CD4-positive, alpha-beta T cell (primary cell): ENCODE results near the gene ZBTB20. TPM values are rescaled to one million over a fixed set of nuclear protein-coding genes. Genes with fewer than 3 reads are reported as not detected.

Source experiments
- ATAC-seq: fragments of 200-7000 bp; cut with Tn5 transposase; one replicate; pipeline ENCODE4 v1.10.0; 2022; ENCODE audit warnings: mild to moderate bottlenecking; ENCODE audit not compliant: poor library complexity
- CTCF ChIA-PET: fragments of 350-600 bp; sonication (Branson Sonifier 250); formaldehyde crosslinking; loops from one replicate; lab custom pipeline; 2021; ENCODE audit warnings: antibody characterized with exemption, inconsistent platforms; lab: Charles Lee
- POLR2A ChIA-PET: fragments of 350-600 bp; sonication (Branson Sonifier 250); formaldehyde crosslinking; loops from one replicate; lab custom pipeline; 2021; ENCODE audit warnings: antibody characterized with exemption, inconsistent platforms; lab: Charles Lee
- DNase-seq, 14 experiments: peaks; one replicate each; pipeline ENCODE4 v3.0.0-alpha.2; 2013 to 2020; ENCODE audit warnings: mixed read lengths in 2 of 14
- H3K27ac ChIP-seq, 2 donors: one replicate each; pipeline versions ENCODE4 v1.5.1 to v1.7.0; 2013; ENCODE audit warnings: low read length in 2 of 2, low read depth in 1 of 2, mild to moderate bottlenecking in 1 of 2
- H3K27me3 ChIP-seq, 2 experiments: 1 replicate in 1 of 2; 2 replicates in 1 of 2; pipeline versions ENCODE4 v1.6.1 to v1.7.0; 2013; ENCODE audit warnings: low read length in 2 of 2, control low read depth in 1 of 2, mild to moderate bottlenecking in 1 of 2, moderate library complexity in 1 of 2; ENCODE audit not compliant: insufficient read depth in 2 of 2, control insufficient read depth in 1 of 2
- H3K36me3 ChIP-seq: one replicate; pipeline ENCODE4 v1.6.1; 2013; ENCODE audit warnings: low read length, control low read depth; ENCODE audit not compliant: insufficient read depth
- H3K4me1 ChIP-seq: one replicate; pipeline ENCODE4 v1.6.1; 2013; ENCODE audit warnings: low read length, control low read depth; ENCODE audit not compliant: insufficient read depth
- H3K4me3 ChIP-seq: one replicate; pipeline ENCODE4 v1.5.1; 2013; ENCODE audit warnings: mild to moderate bottlenecking, low read length, moderate library complexity
- H3K9me3 ChIP-seq, 2 experiments: 1 replicate in 1 of 2; 2 replicates in 1 of 2; pipeline versions ENCODE4 v1.6.1 to v1.7.0; 2013; ENCODE audit warnings: low read length in 2 of 2, mild to moderate bottlenecking in 2 of 2, control low read depth in 1 of 2, moderate library complexity in 1 of 2; ENCODE audit not compliant: control insufficient read depth in 1 of 2, insufficient read depth in 1 of 2
- H3K27ac Mint-ChIP-seq: one replicate; pipeline ENCODE4 v1.8.0; 2020; ENCODE audit warnings: mixed read lengths
- H3K27me3 Mint-ChIP-seq: one replicate; pipeline ENCODE4 v1.8.0; 2021; ENCODE audit warnings: mixed read lengths
- H3K36me3 Mint-ChIP-seq: one replicate; pipeline ENCODE4 v1.8.0; 2021; ENCODE audit warnings: low read depth, mixed read lengths
- H3K4me1 Mint-ChIP-seq: one replicate; pipeline ENCODE4 v1.8.0; 2021; ENCODE audit warnings: low read depth, mixed read lengths
- H3K4me3 Mint-ChIP-seq: one replicate; pipeline ENCODE4 v1.8.0; 2020; ENCODE audit warnings: mild to moderate bottlenecking, mixed read lengths
- H3K9me3 Mint-ChIP-seq: one replicate; pipeline ENCODE4 v1.8.0; 2020; ENCODE audit warnings: mixed read lengths
- CTCF ChIP-seq: fragments of 200-600 bp; IDR thresholded peaks from one replicate; pipeline ENCODE4 v1.8.0; 2022; ENCODE audit warnings: antibody characterized with exemption, mild to moderate bottlenecking
- intact Hi-C, 2 experiments: fragments of 100-400 bp; cut with DNase I in 1 of 2; cut with micrococcal nuclease in 1 of 2; formaldehyde crosslinking; loops; one replicate each; pipeline versions ENCODE4 v1.15.1 to v1.9.0; 2023 to 2025; cut with DNase I, micrococcal nuclease
- total RNA-seq, 174 experiments: library from RNA in 2 of 174; stranded (reverse) in 2 of 174; gene quantifications; one replicate each; pipeline ENCODE4 v1.2.3 and lab custom pipeline; 2021 to 2026

ZBTB20 gene
- total RNA-seq, 2 experiments from 2014 or later: 41.6 to 47.4 TPM

- ChIA-PET POLR2A (no interaction called here), CTCF (no interaction called here)
- Histone ChIP-seq H3K4me3 (no peak overlapping the region), H3K36me3 (no peaks in the 10 kb centered on the region), H3K27me3 (no peaks in the 10 kb centered on the region), H3K4me1 (no peaks in the 10 kb centered on the region), H3K9me3 (no peaks in the 10 kb centered on the region), H3K27ac (no peak overlapping the region)
- no peak overlapping the region for H3K4me3 Mint-ChIP-seq
- intact Hi-C loops: no loop called here
- TF ChIP-seq CTCF: no peak
- DNase-seq (no peak), ATAC-seq (no peak)
- no peak overlapping the region for H3K27ac Mint-ChIP-seq
- no peaks in the 10 kb centered on the region for H3K9me3 Mint-ChIP-seq
- H3K4me1 Mint-ChIP-seq: peaks cover 34% of the 10 kb centered on the region
- H3K36me3 Mint-ChIP-seq: peaks cover 24% of the 10 kb centered on the region
- no peaks in the 10 kb centered on the region for H3K27me3 Mint-ChIP-seq
Measured at GRCh38 chr3:114804099-114804498, 343.0 kb downstream of the ZBTB20 start.

GRCh38 chr3:114803042-114803695 lies 343.9 kb downstream of the ZBTB20 start:
- ATAC-seq (no peak), DNase-seq (no peak)
- H3K27me3 Mint-ChIP-seq: no peaks in the 10 kb centered on the region
- ChIA-PET POLR2A (no interaction called here), CTCF (no interaction called here)
- H3K27ac Mint-ChIP-seq: no peak overlapping the region
- H3K9me3 Mint-ChIP-seq: no peaks in the 10 kb centered on the region
- no peaks in the 10 kb centered on the region for H3K36me3 ChIP-seq
- H3K4me3 Mint-ChIP-seq: no peak overlapping the region
- peaks cover 35% of the 10 kb centered on the region for H3K4me1 Mint-ChIP-seq
- no peaks in the 10 kb centered on the region for H3K9me3 ChIP-seq
- no peak overlapping the region for H3K4me3 ChIP-seq
- H3K27me3 ChIP-seq: no peaks in the 10 kb centered on the region
- no peak for TF ChIP-seq CTCF
- H3K27ac ChIP-seq: no peak overlapping the region
- intact Hi-C loops: no loop called here
- H3K4me1 ChIP-seq: no peaks in the 10 kb centered on the region
- peaks cover 25% of the 10 kb centered on the region for H3K36me3 Mint-ChIP-seq

GRCh38 chr3:114800272-114801031 lies 346.6 kb downstream of the ZBTB20 start:
- intact Hi-C loops: no loop called here

More at GRCh38 chr3:114800272-114801031, 346.6 kb downstream of the ZBTB20 start:
- Mint-ChIP-seq H3K4me3 (no peak overlapping the region), H3K27me3 (no peaks in the 10 kb centered on the region), H3K36me3 (peaks cover 29% of the 10 kb centered on the region), H3K27ac (no peak overlapping the region), H3K9me3 (no peaks in the 10 kb centered on the region), H3K4me1 (peaks cover 35% of the 10 kb centered on the region)
- no peak for TF ChIP-seq CTCF
- no peak overlapping the region for H3K27ac ChIP-seq
- H3K27me3 ChIP-seq: no peaks in the 10 kb centered on the region
- no peaks in the 10 kb centered on the region for H3K4me1 ChIP-seq
- no peak overlapping the region for H3K4me3 ChIP-seq
- ChIA-PET CTCF (no interaction called here), POLR2A (no interaction called here)
- ATAC-seq (no peak), DNase-seq (no peak)
- H3K36me3 ChIP-seq: no peaks in the 10 kb centered on the region
- H3K9me3 ChIP-seq: no peaks in the 10 kb centered on the region
